ENCODE data around the gene ZCCHC17.

GRCh38 chr1:31335007-31335406, 38.2 kb downstream of the ZCCHC17 start:
- TF ChIP-seq CTCF (IDR thresholded peaks at IDR 0.05 in 8 of 11, conservative IDR thresholded peaks at IDR 0.05 in 3 of 11) (peak in 5 of 11 experiments; percentile 20 to 26 (median 23)), POLR2A (IDR thresholded peaks at IDR 0.05) (no peak)

All from spleen (tissue), 7 donors.